Astrocyte of the cerebellum (primary cell): Measurements from ENCODE around the gene KRTDAP.

Experiments used
- DNase-seq: peaks from one replicate; pipeline ENCODE4 v3.0.0-alpha.2; 2011; ENCODE audit warnings: low read depth
- H3K4me3 ChIP-seq: 2 replicates; pipeline ENCODE4 v1.5.1; 2011; ENCODE audit warnings: mild to moderate bottlenecking, low read depth, low read length, moderate library complexity
- in situ Hi-C: cut with HindIII; loops from 2 replicates; pipeline ENCODE4 v1.10.0; 2017; ENCODE audit warnings: low sequenced_read_pairs
- TF ChIP-seq, protein P1 (sequence below): IDR thresholded peaks from 2 replicates; pipeline ENCODE4 v1.5.1; 2012; ENCODE audit warnings: low read length, low read depth, moderate library complexity, mild to moderate bottlenecking; ENCODE audit errors: missing control alignments

Gene KRTDAP

DNA sequence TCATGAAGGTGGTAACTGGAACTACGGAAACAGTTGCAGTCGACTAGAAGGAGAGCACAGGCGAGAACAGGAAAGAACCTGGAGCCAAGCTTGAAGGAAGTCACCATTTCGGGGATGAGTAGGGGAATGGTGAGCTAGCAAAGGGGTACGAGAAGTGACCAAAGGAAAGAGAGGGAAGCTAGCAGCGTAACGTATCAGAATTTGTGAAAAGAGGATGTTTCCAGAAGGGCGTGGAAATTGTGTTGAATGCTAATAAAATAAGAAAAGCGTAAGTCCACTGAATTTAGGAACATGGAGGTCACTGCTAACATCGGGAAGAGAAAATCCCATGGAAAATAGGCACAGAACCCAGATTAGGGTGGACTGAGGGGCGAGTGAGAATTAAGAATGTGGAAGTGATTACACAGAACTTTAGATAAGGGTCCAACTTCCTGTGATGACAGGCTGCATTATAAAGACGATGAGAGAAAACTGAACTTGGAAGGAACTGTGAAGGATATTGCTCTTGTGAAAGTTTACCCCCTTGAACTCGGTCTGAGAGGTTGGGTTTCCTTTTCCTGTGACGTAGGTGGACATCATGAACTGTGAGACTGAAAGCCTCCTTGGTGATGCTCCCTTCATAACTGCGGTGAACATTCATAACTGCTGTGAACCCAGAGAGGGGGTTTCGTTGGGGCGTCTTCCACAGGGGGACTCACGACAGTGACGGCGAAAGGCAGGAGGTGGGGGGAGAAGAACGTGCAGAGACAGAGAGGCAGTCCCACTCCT lies 44.3 kb downstream of the KRTDAP start:
- no peak for DNase-seq
- TF ChIP-seq, protein P1, sequence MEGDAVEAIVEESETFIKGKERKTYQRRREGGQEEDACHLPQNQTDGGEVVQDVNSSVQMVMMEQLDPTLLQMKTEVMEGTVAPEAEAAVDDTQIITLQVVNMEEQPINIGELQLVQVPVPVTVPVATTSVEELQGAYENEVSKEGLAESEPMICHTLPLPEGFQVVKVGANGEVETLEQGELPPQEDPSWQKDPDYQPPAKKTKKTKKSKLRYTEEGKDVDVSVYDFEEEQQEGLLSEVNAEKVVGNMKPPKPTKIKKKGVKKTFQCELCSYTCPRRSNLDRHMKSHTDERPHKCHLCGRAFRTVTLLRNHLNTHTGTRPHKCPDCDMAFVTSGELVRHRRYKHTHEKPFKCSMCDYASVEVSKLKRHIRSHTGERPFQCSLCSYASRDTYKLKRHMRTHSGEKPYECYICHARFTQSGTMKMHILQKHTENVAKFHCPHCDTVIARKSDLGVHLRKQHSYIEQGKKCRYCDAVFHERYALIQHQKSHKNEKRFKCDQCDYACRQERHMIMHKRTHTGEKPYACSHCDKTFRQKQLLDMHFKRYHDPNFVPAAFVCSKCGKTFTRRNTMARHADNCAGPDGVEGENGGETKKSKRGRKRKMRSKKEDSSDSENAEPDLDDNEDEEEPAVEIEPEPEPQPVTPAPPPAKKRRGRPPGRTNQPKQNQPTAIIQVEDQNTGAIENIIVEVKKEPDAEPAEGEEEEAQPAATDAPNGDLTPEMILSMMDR: no peak
- no peak overlapping the region for H3K4me3 ChIP-seq
- in situ Hi-C loops: no loop called here

DNA sequence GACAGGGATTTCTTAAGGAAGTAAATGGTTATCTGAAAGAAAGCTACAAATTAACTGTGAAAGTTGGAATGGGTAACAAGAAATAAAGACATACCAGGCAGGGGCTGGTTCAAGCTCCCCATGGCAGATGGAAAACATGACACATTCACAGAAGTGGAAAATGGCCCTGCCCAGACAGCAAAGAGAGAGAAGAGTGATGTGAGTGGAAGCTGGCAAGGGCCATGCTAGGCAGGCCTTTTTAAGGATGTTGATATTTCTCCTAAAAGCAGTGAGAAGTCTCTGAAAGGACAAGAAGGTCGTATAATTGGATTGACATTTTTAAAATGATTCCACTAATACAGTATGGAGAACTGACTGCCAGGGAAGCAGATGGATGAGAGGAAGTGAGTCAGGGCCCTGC lies 45.5 kb downstream of the KRTDAP start:
- H3K4me3 ChIP-seq: no peak overlapping the region
- TF ChIP-seq, protein P1: no peak
- DNase-seq: no peak
- in situ Hi-C loops: no loop called here

GRCh38 chr19:35442091-35442490 lies 48.2 kb downstream of the KRTDAP start:
- TF ChIP-seq, protein P1: no peak
- in situ Hi-C loops: no loop called here
- H3K4me3 ChIP-seq: no peak overlapping the region
- no peak for DNase-seq

GRCh38 chr19:35439921-35440320 lies 50.3 kb downstream of the KRTDAP start:
- TF ChIP-seq, protein P1: no peak
- DNase-seq: no peak
- in situ Hi-C loops: no loop called here
- H3K4me3 ChIP-seq: no peak overlapping the region

DNA sequence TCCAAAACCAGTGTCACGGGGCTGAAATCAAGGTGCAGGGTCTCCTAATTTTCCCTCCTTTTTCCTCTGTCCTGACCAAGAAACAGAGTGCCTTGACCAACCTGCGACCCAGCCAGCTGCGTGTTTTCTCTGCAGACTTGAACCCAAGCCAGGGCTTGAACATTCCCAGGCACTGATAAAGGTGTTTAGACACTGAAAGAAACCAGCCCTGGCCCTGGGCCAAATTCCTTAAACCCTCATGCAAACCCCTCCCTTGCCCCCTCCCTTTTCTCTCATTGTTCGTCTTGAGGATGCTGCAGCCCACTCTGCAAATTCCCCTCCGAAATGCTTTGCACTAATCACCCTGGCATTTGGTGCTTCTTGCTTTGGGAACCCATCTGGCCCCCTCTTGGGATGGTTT lies 51.7 kb downstream of the KRTDAP start:
- no peak for DNase-seq
- in situ Hi-C loops: no loop called here
- TF ChIP-seq, protein P1: no peak
- no peak overlapping the region for H3K4me3 ChIP-seq

DNA sequence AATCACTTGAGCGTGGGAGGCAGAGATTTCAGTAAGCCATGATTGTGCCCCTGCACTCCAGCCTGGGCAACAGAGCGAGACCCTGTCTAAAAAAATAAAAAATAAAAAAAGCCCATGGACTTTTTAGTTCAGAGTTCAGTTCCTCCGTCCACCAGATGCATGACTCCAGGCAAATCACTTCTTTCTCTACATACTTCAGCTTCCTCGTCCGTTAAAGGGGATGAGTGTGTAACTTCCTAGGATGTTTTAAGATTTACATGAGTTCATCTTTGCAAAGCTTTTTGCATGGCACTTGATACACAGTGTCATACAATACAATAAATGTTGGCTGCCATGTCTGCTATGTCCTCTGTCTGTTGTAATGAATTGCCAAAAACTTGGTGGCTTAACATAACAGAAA lies 52.2 kb downstream of the KRTDAP start:
- in situ Hi-C loops: no loop called here
- no peak for DNase-seq
- TF ChIP-seq, protein P1: no peak
- H3K4me3 ChIP-seq: no peak overlapping the region
